SK-N-SH (cell line): ENCODE results near the gene ZKSCAN1. TPM values are rescaled to one million over a fixed set of nuclear protein-coding genes. Genes with fewer than 3 reads are reported as not detected.

ENCODE experiments used
- CTCF ChIA-PET: fragments of 300-600, 350-600 bp; formaldehyde crosslinking; extraction: SDS; loops from one replicate; lab custom pipeline; 2021; lab: Yijun Ruan, JAX
- POLR2A ChIA-PET: fragments of 350-600 bp; sonication (Branson Sonifier 250); formaldehyde crosslinking; extraction: SDS; loops from one replicate; lab custom pipeline; 2020; ENCODE audit warnings: antibody characterized with exemption, inconsistent platforms; lab: Yijun Ruan, JAX
- DNase-seq: peaks from one replicate; pipeline ENCODE4 v3.0.0; 2012
- H2AFZ ChIP-seq: fragments of 200-600 bp; sonication (generic); 2 replicates; pipeline ENCODE4 v1.8.1; 2016; ENCODE audit warnings: antibody characterized with exemption, mild to moderate bottlenecking, low read depth
- H3F3A ChIP-seq: fragments of 200-600 bp; sonication (generic); replicated peaks from 2 replicates; pipeline ENCODE3; 2016; ENCODE audit warnings: antibody characterized with exemption, mild to moderate bottlenecking; ENCODE audit not compliant: insufficient read depth
- H3K27ac ChIP-seq, 2 experiments: fragments of 200-500 bp in 1 of 2; fragments of 200-600 bp in 1 of 2; sonication (Bioruptor generic) in 1 of 2; sonication (generic), shearing (Covaris generic) in 1 of 2; 2 replicates each; pipeline versions ENCODE4 v1.5.1 to v1.6.1; 2014 to 2016; ENCODE audit warnings: low read depth in 2 of 2, inconsistent platforms in 1 of 2, low read length in 1 of 2, mild to moderate bottlenecking in 1 of 2, mixed read lengths in 1 of 2
- H3K27me3 ChIP-seq: fragments of 200-600 bp; sonication (generic), shearing (Covaris generic); 2 replicates; pipeline ENCODE4 v1.6.1; 2016; ENCODE audit warnings: mixed run types; ENCODE audit not compliant: insufficient read depth
- H3K36me3 ChIP-seq, 2 experiments: fragments of 200-500 bp in 1 of 2; fragments of 200-600 bp in 1 of 2; sonication (Bioruptor generic) in 1 of 2; sonication (generic) in 1 of 2; replicated peaks in 1 of 2; 2 replicates each; pipeline versions ENCODE3 to v1.5.1; 2014 to 2016; ENCODE audit warnings: low read length in 1 of 2, mild to moderate bottlenecking in 1 of 2; ENCODE audit not compliant: insufficient read depth in 2 of 2, control insufficient read depth in 1 of 2
- H3K4me1 ChIP-seq, 2 experiments: fragments of 200-500 bp in 1 of 2; fragments of 200-600 bp in 1 of 2; sonication (Bioruptor generic) in 1 of 2; sonication (generic), shearing (Covaris generic) in 1 of 2; 2 replicates each; pipeline versions ENCODE4 v1.5.1 to v1.6.1; 2014 to 2016; ENCODE audit warnings: low read depth in 1 of 2, low read length in 1 of 2, mixed run types in 1 of 2; ENCODE audit not compliant: insufficient read depth in 2 of 2, control insufficient read depth in 1 of 2
- H3K4me2 ChIP-seq: fragments of 200-600 bp; sonication (generic), shearing (Covaris generic); 2 replicates; pipeline ENCODE4 v1.6.1; 2017; ENCODE audit warnings: mixed run types
- H3K4me3 ChIP-seq, 2 experiments: fragments of 200-500 bp in 1 of 2; fragments of 200-600 bp in 1 of 2; sonication (Bioruptor generic) in 1 of 2; sonication (generic), shearing (Covaris generic) in 1 of 2; 2 replicates each; pipeline versions ENCODE4 v1.5.1 to v1.8.1; 2014 to 2016; ENCODE audit warnings: low read depth in 2 of 2, inconsistent platforms in 1 of 2, low read length in 1 of 2, mild to moderate bottlenecking in 1 of 2, mixed read lengths in 1 of 2, moderate library complexity in 1 of 2
- H3K79me2 ChIP-seq: fragments of 200-600 bp; sonication (generic); 2 replicates; pipeline ENCODE4 v1.8.1; 2017; ENCODE audit warnings: mild to moderate bottlenecking; ENCODE audit not compliant: insufficient read depth
- H3K9ac ChIP-seq: fragments of 200-600 bp; sonication (generic); 2 replicates; pipeline ENCODE4 v1.6.1; 2017; ENCODE audit warnings: mixed run types
- H3K9me2 ChIP-seq: fragments of 200-600 bp; sonication (generic); 2 replicates; pipeline ENCODE4 v1.6.1; 2017; ENCODE audit warnings: mixed run types
- H3K9me3 ChIP-seq: fragments of 200-600 bp; sonication (generic); 2 replicates; pipeline ENCODE4 v1.6.1; 2017; ENCODE audit warnings: mixed run types, mild to moderate bottlenecking, moderate library complexity
- H4K20me1 ChIP-seq: fragments of 200-600 bp; sonication (generic); 2 replicates; pipeline ENCODE4 v1.6.1; 2017; ENCODE audit warnings: mild to moderate bottlenecking, mixed run types; ENCODE audit not compliant: insufficient read depth
- FOSL2 ChIP-seq: IDR thresholded peaks from 2 replicates; pipeline ENCODE4 v1.4.0; 2012; ENCODE audit warnings: low read depth, mild to moderate bottlenecking, moderate library complexity, borderline replicate concordance
- GABPA ChIP-seq: IDR thresholded peaks from 2 replicates; pipeline ENCODE4 v1.4.0; 2012; ENCODE audit warnings: low read depth, mild to moderate bottlenecking
- JUND ChIP-seq: IDR thresholded peaks from 2 replicates; pipeline ENCODE4 v1.4.0; 2012
- POLR2AphosphoS5 ChIP-seq: IDR thresholded peaks from 2 replicates; pipeline ENCODE4 v1.6.1; 2012; ENCODE audit warnings: low read depth, low read length
- RAD21 ChIP-seq: IDR thresholded peaks from 2 replicates; pipeline ENCODE4 v1.6.1; 2012; ENCODE audit warnings: mild to moderate bottlenecking, low read length
- TCF12 ChIP-seq: IDR thresholded peaks from 2 replicates; pipeline ENCODE4 v1.4.0; 2012
- TEAD4 ChIP-seq: IDR thresholded peaks from 2 replicates; pipeline ENCODE4 v1.4.0; 2012; ENCODE audit warnings: mild to moderate bottlenecking, borderline replicate concordance; ENCODE audit not compliant: insufficient read depth
- WGBS: methylation state at CpG from one replicate; pipeline ENCODE4 v1.1.6; 2017; ENCODE audit warnings: low lambda C conversion rate; 5-methylcytosine and 5-hydroxymethylcytosine counted together
- polyA plus RNA-seq, 3 experiments: library from polyadenylated mRNA; depleted of rRNA; stranded (reverse); fragments of >200 nt; gene quantifications; 2 replicates each; pipeline ENCODE4 v1.2.3, GENCODE V29; 2012
- TF ChIP-seq, protein P1 (sequence below): IDR thresholded peaks from 2 replicates; pipeline ENCODE4 v1.4.0; 2012; ENCODE audit warnings: low read depth, borderline replicate concordance

Gene ZKSCAN1
- polyA plus RNA-seq, 1 of the 3 experiments (the other 2 are of a cell fraction): 21.1 TPM

DNA sequence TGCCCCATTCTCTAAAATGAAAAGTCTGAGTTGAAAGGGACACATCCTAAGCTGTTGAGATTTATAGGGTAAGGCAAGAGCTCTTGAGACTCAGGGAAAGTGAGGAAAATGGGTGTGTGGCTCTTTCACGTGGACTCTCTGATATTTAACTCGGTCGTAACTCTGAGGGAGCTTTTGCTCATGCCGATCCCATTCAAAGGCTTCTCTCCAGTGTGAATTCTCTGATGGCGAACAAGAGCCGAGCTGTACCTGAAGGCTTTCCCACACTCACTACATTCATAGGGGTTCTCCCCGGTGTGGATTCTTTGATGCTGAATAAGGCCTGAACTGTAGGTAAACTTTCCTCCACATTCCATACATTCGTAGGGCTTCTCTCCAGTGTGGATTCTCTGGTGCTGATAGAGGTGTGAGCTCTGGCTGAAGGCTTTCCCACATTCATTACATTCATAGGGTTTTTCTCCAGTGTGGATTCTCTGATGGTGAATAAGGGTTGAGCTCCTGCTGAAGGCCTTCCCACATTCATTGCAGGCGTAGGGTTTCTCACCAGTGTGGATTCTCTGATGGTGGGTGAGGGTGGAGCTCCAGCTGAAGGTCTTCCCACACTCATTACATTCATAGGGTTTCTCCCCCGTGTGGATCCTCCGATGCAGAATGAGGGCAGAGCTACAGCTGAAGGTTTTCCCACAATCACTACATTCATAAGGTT is 55.8 kb downstream of the ZKSCAN1 start:
- CTCF ChIA-PET: interaction anchor here (0.7 to 3.2 kb wide), 8 partner anchors 10 to 142 kb away, joined by 3 to 21 read pairs (median 4); partner anchors contain the start of genes GJC3 and ZNF3
- WGBS: 92% methylated on average over 11 of the region's 11 CpGs
- no peak for TF ChIP-seq GABPA
- TF ChIP-seq, protein P1, sequence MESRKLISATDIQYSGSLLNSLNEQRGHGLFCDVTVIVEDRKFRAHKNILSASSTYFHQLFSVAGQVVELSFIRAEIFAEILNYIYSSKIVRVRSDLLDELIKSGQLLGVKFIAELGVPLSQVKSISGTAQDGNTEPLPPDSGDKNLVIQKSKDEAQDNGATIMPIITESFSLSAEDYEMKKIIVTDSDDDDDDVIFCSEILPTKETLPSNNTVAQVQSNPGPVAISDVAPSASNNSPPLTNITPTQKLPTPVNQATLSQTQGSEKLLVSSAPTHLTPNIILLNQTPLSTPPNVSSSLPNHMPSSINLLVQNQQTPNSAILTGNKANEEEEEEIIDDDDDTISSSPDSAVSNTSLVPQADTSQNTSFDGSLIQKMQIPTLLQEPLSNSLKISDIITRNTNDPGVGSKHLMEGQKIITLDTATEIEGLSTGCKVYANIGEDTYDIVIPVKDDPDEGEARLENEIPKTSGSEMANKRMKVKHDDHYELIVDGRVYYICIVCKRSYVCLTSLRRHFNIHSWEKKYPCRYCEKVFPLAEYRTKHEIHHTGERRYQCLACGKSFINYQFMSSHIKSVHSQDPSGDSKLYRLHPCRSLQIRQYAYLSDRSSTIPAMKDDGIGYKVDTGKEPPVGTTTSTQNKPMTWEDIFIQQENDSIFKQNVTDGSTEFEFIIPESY: 0 out of 2 replicates have a peak, but pooled peaks have one; percentile 22
- no peak for TF ChIP-seq FOSL2
- no peak for TF ChIP-seq JUND
- TF ChIP-seq POLR2AphosphoS5: peak; percentile 9; the same call in 1 of the 2 replicates
- TF ChIP-seq TCF12: 0 out of 2 replicates have a peak, but pooled peaks have one; percentile 3
- 0 out of 2 replicates have a peak, but pooled peaks have one; percentile 10 for TF ChIP-seq TEAD4
- no peak for DNase-seq
- H3K4me2 ChIP-seq: no peak overlapping the region
- peaks cover 35% of the 10 kb centered on the region for H3F3A ChIP-seq
- peak overlapping the region in 1 of 2 experiments; percentile 6; a peak in 1 of 4 replicates for H3K4me3 ChIP-seq
- no peaks in the 10 kb centered on the region for H3K27me3 ChIP-seq
- peaks cover 39% of the 10 kb centered on the region for H3K9me3 ChIP-seq
- H3K9ac ChIP-seq: no peak overlapping the region
- H4K20me1 ChIP-seq: no peaks in the 10 kb centered on the region
- no peak overlapping the region for H3K27ac ChIP-seq
- peaks cover 0 to 4% of the 10 kb centered on the region in 2 experiments; a peak in 1 of 4 replicates for H3K4me1 ChIP-seq
- peaks cover 60 to 83% of the 10 kb centered on the region in 2 experiments for H3K36me3 ChIP-seq
- H3K79me2 ChIP-seq: peaks cover 31% of the 10 kb centered on the region
- no peaks in the 10 kb centered on the region for H3K9me2 ChIP-seq
- POLR2A ChIA-PET: interaction anchor here (0.6 to 1.6 kb wide), 5 partner anchors 9 to 58 kb away, joined by 3 to 6 read pairs (median 4); no protein-coding TSS in a partner anchor
- no peak overlapping the region for H2AFZ ChIP-seq

DNA sequence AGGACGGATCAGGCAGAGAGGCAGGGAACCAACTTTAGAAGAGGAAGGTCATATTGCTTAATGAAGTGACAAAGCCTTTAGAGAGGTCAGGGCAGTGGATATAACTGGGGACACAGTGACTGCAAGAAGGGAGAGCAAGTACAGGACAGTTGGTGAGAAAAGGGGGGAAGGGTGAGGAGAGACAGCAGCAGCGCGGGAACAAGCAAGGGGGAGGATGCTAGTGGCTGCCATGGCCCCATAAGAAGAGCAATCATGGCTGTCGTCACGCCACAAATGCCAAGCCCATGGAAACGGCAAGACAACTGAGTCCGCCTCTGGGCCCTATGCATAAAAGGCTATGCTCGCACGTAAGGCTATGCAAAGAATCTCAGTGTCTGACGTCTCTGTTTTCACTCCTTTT is 57.1 kb downstream of the ZKSCAN1 start:
- H3K79me2 ChIP-seq: peaks cover 44% of the 10 kb centered on the region
- no peak overlapping the region for H3K4me2 ChIP-seq
- H3F3A ChIP-seq: peaks cover 31% of the 10 kb centered on the region
- H3K9me3 ChIP-seq: peaks cover 39% of the 10 kb centered on the region
- DNase-seq: no peak
- no peak overlapping the region for H3K27ac ChIP-seq
- H3K9me2 ChIP-seq: no peaks in the 10 kb centered on the region
- peaks cover 72 to 92% of the 10 kb centered on the region in 2 experiments for H3K36me3 ChIP-seq
- 0 out of 2 replicates have a peak, but pooled peaks cover 3% of the 10 kb centered on the region for H4K20me1 ChIP-seq
- WGBS: 97% methylated on average over 10 of the region's 10 CpGs
- H3K9ac ChIP-seq: no peak overlapping the region
- H3K4me3 ChIP-seq: peak overlapping the region in 1 of 2 experiments; percentile 15; a peak in 1 of 4 replicates
- no peak for TF ChIP-seq GABPA
- TF ChIP-seq POLR2AphosphoS5: peak; percentile 38; the same call in 1 of the 2 replicates
- no peak for TF ChIP-seq RAD21
- ChIA-PET CTCF (interaction anchor here (0.6 to 3.2 kb wide), 4 partner anchors 9 to 378 kb away, joined by 3 to 21 read pairs (median 4); partner anchors contain the start of gene ZNF3), POLR2A (interaction anchor here (0.8 kb wide), 1 partner anchor 8 kb away, joined by 4 read pairs; no protein-coding TSS in a partner anchor)
- H3K27me3 ChIP-seq: no peaks in the 10 kb centered on the region
- H3K4me1 ChIP-seq: peaks cover 0 to 1% of the 10 kb centered on the region in 2 experiments; a peak in 1 of 4 replicates
- no peak overlapping the region for H2AFZ ChIP-seq
